NCI-H2029 treated with DMSO at 0.1 percent for 48 hours (cell line): ENCODE results near the gene GLTP.
"Not testable (repeated sequence)": the region's sequence is repeated elsewhere in the genome, so short reads cannot be mapped to it uniquely, and the experiment has no call there.

Source experiments
- DNase-seq: peaks from one replicate; lab custom pipeline; 2025; lab: John Stamatoyannopoulos, UW

Gene GLTP

GRCh38 chr12:109902891-109903418 is 22.6 kb upstream of the GLTP start:
- no peak for DNase-seq

DNA sequence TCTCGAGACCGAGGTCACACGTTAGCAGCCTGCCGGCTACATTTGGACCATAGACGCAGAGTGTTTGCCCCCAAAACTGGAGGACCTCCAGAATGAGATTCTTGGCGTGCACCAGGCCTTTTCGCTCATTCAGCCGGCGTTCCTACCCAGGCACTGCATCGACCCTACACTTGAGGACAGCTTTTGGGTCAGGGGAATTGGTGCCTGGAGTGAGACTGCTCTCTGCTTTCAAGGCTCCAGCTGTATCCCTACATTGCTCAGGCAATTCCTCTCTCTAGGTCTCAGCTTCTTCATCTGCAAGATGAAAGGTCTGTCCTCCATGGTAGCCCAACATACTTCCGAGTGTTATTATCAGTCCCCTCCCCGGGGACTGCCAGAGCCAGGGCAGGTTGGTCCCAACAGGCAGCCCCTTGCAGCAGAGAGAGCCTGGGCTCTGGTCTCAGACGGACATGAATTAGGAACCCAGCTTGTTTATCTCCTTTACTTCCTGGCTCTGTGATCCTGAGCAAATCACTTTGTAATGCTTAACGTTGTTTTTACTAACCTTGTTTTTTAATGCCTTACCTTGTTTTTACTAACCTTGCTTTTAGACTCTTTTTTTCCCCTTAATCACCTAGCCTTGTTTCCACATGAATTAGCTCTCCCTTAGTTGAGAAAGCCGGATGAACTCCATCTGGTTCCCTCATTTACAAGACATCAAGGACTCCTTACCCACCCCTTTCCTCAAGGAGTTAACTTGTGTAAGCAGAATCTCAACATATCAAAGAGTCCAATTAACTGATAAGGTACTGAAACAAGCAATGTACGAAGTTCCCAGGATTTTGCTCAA is 20.6 kb upstream of the GLTP start:
- peak; percentile 1 for DNase-seq

- peak; percentile 49 for DNase-seq
Observed at GRCh38 chr12:109899783-109900751, 19.7 kb upstream of the GLTP start, which contains the start of gene TCHP. TCHP (plus strand) TSS chr12:109900274; CDS start chr12:109903027, 2,753 bp downstream.

GRCh38 chr12:109899345-109899744 is 19.0 kb upstream of the GLTP start:
- not testable (repeated sequence) for DNase-seq

- no peak for DNase-seq
Observed at GRCh38 chr12:109897029-109897428, 16.7 kb upstream of the GLTP start.

DNA sequence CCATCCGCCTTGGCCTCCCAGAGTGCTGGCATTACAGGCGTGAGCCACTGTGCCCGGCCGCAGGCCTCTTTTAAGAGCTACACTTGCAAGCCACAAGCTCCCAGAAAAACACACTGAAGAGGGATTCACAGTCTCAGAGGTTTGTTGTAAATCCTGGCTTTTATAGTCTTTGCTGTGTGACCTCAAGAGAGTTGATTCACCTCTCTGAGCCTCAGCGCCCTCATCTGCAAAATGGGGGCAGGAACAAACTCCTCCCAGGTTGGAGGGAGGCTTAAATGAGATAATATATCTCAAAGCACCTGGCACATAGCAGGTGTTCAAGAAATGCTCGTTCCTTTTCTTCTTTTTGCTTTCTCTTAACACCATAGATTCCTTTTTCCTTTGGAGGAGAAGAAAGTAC is 15.8 kb upstream of the GLTP start:
- no peak for DNase-seq

- no peak for DNase-seq
Observed at GRCh38 chr12:109894939-109895338, 14.6 kb upstream of the GLTP start.

GRCh38 chr12:109893261-109893995 is 13.1 kb upstream of the GLTP start:
- DNase-seq: no peak

DNA sequence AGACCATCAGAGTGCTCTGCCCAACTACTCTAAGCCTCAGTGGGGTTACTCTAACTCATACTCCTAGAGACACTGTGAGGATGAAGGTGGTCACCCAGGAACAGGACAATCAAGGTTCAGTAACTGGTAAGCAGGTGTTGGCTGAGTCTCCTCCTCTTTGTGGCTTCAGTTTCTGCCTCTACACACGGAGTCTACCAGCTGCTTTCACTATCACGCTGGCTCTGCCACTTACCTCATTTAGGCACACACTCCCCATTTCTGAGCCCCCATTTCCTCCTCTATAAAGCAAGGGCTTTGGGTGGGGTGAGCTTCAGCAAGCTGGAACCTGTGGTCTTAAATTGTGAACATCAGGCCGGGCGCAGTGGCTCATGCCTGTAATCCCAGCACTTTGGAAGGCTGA is 12.4 kb upstream of the GLTP start:
- no peak for DNase-seq

GRCh38 chr12:109892165-109892715 is 11.9 kb upstream of the GLTP start:
- no peak for DNase-seq

- not testable (repeated sequence) for DNase-seq
Observed at GRCh38 chr12:109891731-109892130, 11.4 kb upstream of the GLTP start.

GRCh38 chr12:109890620-109891170 is 10.4 kb upstream of the GLTP start:
- no peak for DNase-seq

GRCh38 chr12:109888179-109889020 is 8.1 kb upstream of the GLTP start:
- no peak for DNase-seq

GRCh38 chr12:109885616-109886015 is 5.3 kb upstream of the GLTP start:
- no peak for DNase-seq

GRCh38 chr12:109883461-109883860 is 3.1 kb upstream of the GLTP start:
- no peak for DNase-seq

DNA sequence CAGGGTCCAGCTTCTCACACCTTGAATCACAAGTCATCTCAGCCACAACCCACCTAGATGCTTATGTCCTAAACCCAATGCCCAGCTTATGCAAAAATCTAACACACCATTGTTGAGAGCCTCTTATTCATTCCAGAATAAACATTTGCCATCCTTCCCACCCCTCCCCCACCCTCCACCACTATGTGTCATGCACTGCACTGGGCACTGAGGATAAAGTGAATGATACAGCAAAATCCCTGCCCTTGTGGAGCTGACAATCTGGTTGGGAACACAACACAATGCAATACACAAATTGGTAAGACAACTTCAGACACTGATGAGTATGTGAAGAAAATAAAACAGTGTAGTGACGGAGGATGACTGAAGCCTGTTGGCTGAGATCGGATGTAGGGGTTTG is 1.4 kb upstream of the GLTP start:
- no peak for DNase-seq

- DNase-seq: no peak
Observed at GRCh38 chr12:109880938-109881337, 597 bp upstream of the GLTP start.

DNA sequence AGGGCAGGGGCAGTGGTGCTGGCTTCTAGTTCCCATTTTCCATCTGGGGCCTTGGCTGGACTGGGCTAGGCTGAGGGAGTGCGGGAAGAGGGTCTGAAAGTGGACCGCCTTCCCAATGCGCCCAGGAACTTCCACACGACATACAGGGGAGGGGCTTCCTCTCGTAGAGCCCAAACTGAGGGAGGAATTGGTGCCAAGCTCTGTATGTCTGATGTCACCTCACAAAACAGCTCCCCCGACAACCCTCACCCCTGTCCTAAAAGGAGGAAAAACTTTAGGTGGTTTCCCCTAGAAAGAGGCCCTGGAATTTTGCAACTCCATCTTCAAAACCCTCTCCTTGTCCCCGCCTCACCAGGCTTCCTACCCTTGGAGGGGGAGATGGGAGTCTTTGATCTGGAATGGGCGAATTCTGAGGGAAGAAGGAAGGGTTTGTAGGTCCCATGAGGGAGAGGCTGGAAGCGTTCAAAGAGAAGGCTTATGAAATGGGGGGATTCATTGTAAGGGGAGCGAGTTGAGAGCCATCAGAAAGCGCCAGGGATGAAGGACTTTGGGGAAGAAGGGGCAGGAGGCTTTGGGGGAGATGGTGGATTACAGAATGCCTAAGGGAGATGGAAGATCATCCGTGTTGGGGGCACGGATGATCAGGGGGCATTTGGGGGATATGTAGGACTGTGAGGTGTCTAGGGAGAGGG is 844 bp downstream of the GLTP start:
- DNase-seq: no peak

DNA sequence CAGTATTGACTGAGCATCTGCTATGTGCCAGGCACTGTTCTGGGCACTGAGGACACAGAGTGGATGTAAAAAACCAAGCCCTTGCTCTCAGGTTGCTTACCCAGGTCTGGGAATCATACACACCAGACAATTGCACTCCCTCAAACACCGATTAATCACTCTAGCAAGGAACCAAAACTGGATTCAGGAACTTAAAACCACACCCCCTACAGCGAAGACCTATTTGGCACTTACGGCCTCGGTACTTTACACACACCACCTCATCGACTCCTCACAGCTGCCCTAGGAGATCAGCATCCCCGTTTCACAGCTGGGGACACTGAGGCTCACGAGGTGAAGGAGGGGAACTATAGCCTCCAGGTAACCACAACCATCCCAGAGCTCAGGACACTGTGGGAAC is 1.6 kb downstream of the GLTP start:
- DNase-seq: no peak

DNA sequence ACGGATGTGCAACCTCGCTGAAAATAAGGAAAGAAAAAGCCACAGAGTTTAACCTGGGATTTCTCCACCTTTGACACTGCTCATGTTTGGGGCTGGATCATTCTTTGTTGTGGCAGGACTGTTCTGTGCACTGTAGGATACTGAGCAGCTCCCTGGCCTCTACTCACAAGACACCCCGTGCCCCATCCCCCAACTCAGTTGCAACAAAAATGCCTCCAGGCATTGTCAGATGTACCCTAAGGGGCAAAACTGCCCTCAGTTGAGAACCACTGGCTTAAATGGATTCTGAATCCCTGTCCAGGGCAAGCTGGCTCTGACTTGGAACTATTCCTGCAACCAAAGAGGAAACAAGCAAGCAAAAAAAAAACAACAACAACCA is 2.1 kb downstream of the GLTP start:
- DNase-seq: no peak
